H9 (cell line): ENCODE data around the gene ORC2. TPM values are rescaled to one million over a fixed set of nuclear protein-coding genes. Genes with fewer than 3 reads are reported as not detected.

ENCODE experiments used
- DNase-seq: peaks from one replicate; pipeline ENCODE4 v3.0.0-alpha.2; 2017
- H2AFZ ChIP-seq: one replicate; pipeline ENCODE4 v1.6.1; 2013; ENCODE audit warnings: mild to moderate bottlenecking, low read length, control low read depth, moderate library complexity
- H2AK5ac ChIP-seq: 2 replicates; pipeline ENCODE4 v1.6.1; 2013; ENCODE audit warnings: low read length, control low read depth, mixed read lengths; ENCODE audit not compliant: insufficient read length
- H2BK120ac ChIP-seq: one replicate; pipeline ENCODE4 v1.6.1; 2013; ENCODE audit warnings: low read depth, mild to moderate bottlenecking, low read length, control low read depth, inconsistent platforms; ENCODE audit not compliant: poor library complexity, severe bottlenecking
- H2BK12ac ChIP-seq: 2 replicates; pipeline ENCODE4 v1.6.1; 2013; ENCODE audit warnings: low read length, control low read depth, mixed read lengths, low read depth; ENCODE audit not compliant: insufficient read length
- H2BK15ac ChIP-seq: 2 replicates; pipeline ENCODE4 v1.6.1; 2013; ENCODE audit warnings: low read depth, low read length, control low read depth
- H2BK20ac ChIP-seq: one replicate; pipeline ENCODE4 v1.6.1; 2013; ENCODE audit warnings: low read depth, mild to moderate bottlenecking, low read length, control low read depth, inconsistent platforms; ENCODE audit not compliant: poor library complexity, severe bottlenecking
- H2BK5ac ChIP-seq: 2 replicates; pipeline ENCODE4 v1.6.1; 2013; ENCODE audit warnings: low read length, control low read depth, mixed read lengths; ENCODE audit not compliant: insufficient read length
- H3K14ac ChIP-seq: 2 replicates; pipeline ENCODE4 v1.6.1; 2013; ENCODE audit warnings: low read length, control low read depth; ENCODE audit not compliant: insufficient read depth
- H3K18ac ChIP-seq: 2 replicates; pipeline ENCODE4 v1.6.1; 2013; ENCODE audit warnings: low read depth, mild to moderate bottlenecking, mixed read lengths, low read length, control low read depth; ENCODE audit not compliant: insufficient read length
- H3K23ac ChIP-seq: 2 replicates; pipeline ENCODE4 v1.6.1; 2013; ENCODE audit warnings: low read length, control low read depth, mixed read lengths, low read depth; ENCODE audit not compliant: insufficient read length
- H3K23me2 ChIP-seq: 2 replicates; pipeline ENCODE4 v1.6.1; 2013; ENCODE audit warnings: low read depth, mild to moderate bottlenecking, mixed read lengths, low read length, control low read depth; ENCODE audit not compliant: insufficient read length, poor library complexity, severe bottlenecking
- H3K27ac ChIP-seq: 2 replicates; pipeline ENCODE4 v1.5.1; 2013; ENCODE audit warnings: low read length, control low read depth, mixed read lengths, low read depth; ENCODE audit not compliant: insufficient read length
- H3K27me3 ChIP-seq: 2 replicates; pipeline ENCODE4 v1.6.1; 2013; ENCODE audit warnings: low read length, control low read depth, inconsistent platforms; ENCODE audit not compliant: insufficient read depth
- H3K4ac ChIP-seq: 2 replicates; pipeline ENCODE4 v1.6.1; 2013; ENCODE audit warnings: low read depth, mild to moderate bottlenecking, control low read depth, inconsistent platforms, low read length, moderate library complexity
- H3K4me1 ChIP-seq: 2 replicates; pipeline ENCODE4 v1.6.1; 2013; ENCODE audit warnings: low read length, control low read depth, inconsistent platforms; ENCODE audit not compliant: insufficient read depth
- H3K4me2 ChIP-seq: 2 replicates; pipeline ENCODE4 v1.6.1; 2013; ENCODE audit warnings: low read length, control low read depth, mixed read lengths; ENCODE audit not compliant: insufficient read length, insufficient read depth
- H3K56ac ChIP-seq: 2 replicates; pipeline ENCODE4 v1.6.1; 2013; ENCODE audit warnings: low read depth, mild to moderate bottlenecking, mixed read lengths, low read length, control low read depth; ENCODE audit not compliant: insufficient read length
- H3K79me1 ChIP-seq: 2 replicates; pipeline ENCODE4 v1.6.1; 2013; ENCODE audit warnings: low read depth, mild to moderate bottlenecking, moderate library complexity, low read length, control low read depth, inconsistent platforms; ENCODE audit not compliant: insufficient read depth, poor library complexity, severe bottlenecking
- H3K79me2 ChIP-seq: 2 replicates; pipeline ENCODE4 v1.6.1; 2013; ENCODE audit warnings: low read length, control low read depth, inconsistent platforms; ENCODE audit not compliant: insufficient read depth
- H3K9ac ChIP-seq: 2 replicates; pipeline ENCODE4 v1.6.1; 2013; ENCODE audit warnings: low read length, control low read depth, mixed read lengths; ENCODE audit not compliant: insufficient read length; ENCODE audit errors: extremely low read depth
- H3K9me3 ChIP-seq: one replicate; pipeline ENCODE4 v1.6.1; 2013; ENCODE audit warnings: low read depth, low read length, inconsistent platforms; ENCODE audit not compliant: control insufficient read depth
- H3T11ph ChIP-seq: one replicate; pipeline ENCODE4 v1.6.1; 2013; ENCODE audit warnings: mild to moderate bottlenecking, low read length, control low read depth, inconsistent platforms
- H4K20me1 ChIP-seq: one replicate; pipeline ENCODE4 v1.6.1; 2013; ENCODE audit not compliant: control insufficient read depth, insufficient read length, insufficient read depth
- H4K5ac ChIP-seq: 2 replicates; pipeline ENCODE4 v1.6.1; 2013; ENCODE audit warnings: low read depth, mild to moderate bottlenecking, mixed read lengths, low read length, control low read depth; ENCODE audit not compliant: insufficient read length
- H4K8ac ChIP-seq: replicated peaks from 2 replicates; pipeline ENCODE4 v1.6.1; 2013; ENCODE audit warnings: low read length, control low read depth, mixed read lengths, low read depth; ENCODE audit not compliant: insufficient read length
- H4K91ac ChIP-seq: 2 replicates; pipeline ENCODE4 v1.6.1; 2013; ENCODE audit warnings: low read depth, mild to moderate bottlenecking, moderate library complexity, mixed read lengths, low read length, control low read depth; ENCODE audit not compliant: insufficient read length
- H3K27ac Mint-ChIP-seq, 3 experiments: 2 replicates in 2 of 3; 3 replicates in 1 of 3; pipeline ENCODE4 v1.8.0; 2020 to 2021; ENCODE audit warnings: mixed read lengths in 3 of 3, mild to moderate bottlenecking in 1 of 3, moderate library complexity in 1 of 3
- H3K27me3 Mint-ChIP-seq: 2 replicates; pipeline ENCODE4 v1.8.0; 2021; ENCODE audit warnings: low read depth, mild to moderate bottlenecking, moderate library complexity, mixed read lengths
- H3K36me3 Mint-ChIP-seq, 3 experiments: 2 replicates in 2 of 3; 3 replicates in 1 of 3; pipeline ENCODE4 v1.8.0; 2020 to 2021; ENCODE audit warnings: low read depth in 3 of 3, mixed read lengths in 3 of 3; ENCODE audit not compliant: insufficient read depth in 1 of 3
- H3K4me1 Mint-ChIP-seq, 2 experiments: 2 replicates each; pipeline ENCODE4 v1.8.0; 2020; ENCODE audit warnings: mixed read lengths in 2 of 2
- H3K4me3 Mint-ChIP-seq, 2 experiments: 2 replicates in 1 of 2; 3 replicates in 1 of 2; pipeline ENCODE4 v1.8.0; 2020 to 2021; ENCODE audit warnings: mild to moderate bottlenecking in 2 of 2, mixed read lengths in 2 of 2, moderate library complexity in 1 of 2
- H3K9me3 Mint-ChIP-seq, 2 experiments: 2 replicates in 1 of 2; 3 replicates in 1 of 2; pipeline ENCODE4 v1.8.0; 2020; ENCODE audit warnings: mild to moderate bottlenecking in 2 of 2, mixed read lengths in 2 of 2, moderate library complexity in 1 of 2
- CTCF ChIP-seq: fragments of 200-600 bp; sonication (generic); conservative IDR thresholded peaks from 3 replicates; pipeline ENCODE4 v1.8.0; 2021; ENCODE audit warnings: antibody characterized with exemption, mild to moderate bottlenecking
- WGBS: extraction: QIAGEN DNeasy Blood & Tissue Kit; methylation state at CpG from one replicate; pipeline ENCODE4 v1.1.7; 2013; ENCODE audit warnings: missing lambda C conversion rate, low lambda C conversion rate, mixed read lengths; ENCODE audit not compliant: insufficient read length; ENCODE audit errors: extremely low coverage; 5-methylcytosine and 5-hydroxymethylcytosine counted together
- total RNA-seq: library from RNA; stranded (reverse); gene quantifications from 2 replicates; pipeline ENCODE4 v1.2.1, GENCODE V29; 2021

Gene ORC2
- total RNA-seq, 1 experiment from 2014 or later: 65.2 TPM

GRCh38 chr2:200944467-200945394 lies 18.7 kb downstream of the ORC2 start:
- Histone ChIP-seq H3K56ac (no peak overlapping the region), H2BK20ac (no peak overlapping the region), H2BK15ac (no peak overlapping the region), H3K14ac (no peak overlapping the region), H3K23me2 (no peaks in the 10 kb centered on the region), H3K79me1 (no peaks in the 10 kb centered on the region), H4K91ac (no peak overlapping the region), H3K4me2 (no peak overlapping the region), H4K8ac (no peak overlapping the region), H2AFZ (no peak overlapping the region), H3K79me2 (no peaks in the 10 kb centered on the region), H4K5ac (no peak overlapping the region), H3K4me1 (no peaks in the 10 kb centered on the region), H3K18ac (no peak overlapping the region), H2BK5ac (no peak overlapping the region), H3K23ac (no peak overlapping the region), H3K9me3 (no peaks in the 10 kb centered on the region), H4K20me1 (no peaks in the 10 kb centered on the region), H3K27ac (no peak overlapping the region), H2BK12ac (no peak overlapping the region), H3T11ph (no peak overlapping the region), H3K9ac (no peak overlapping the region), H2AK5ac (no peak overlapping the region), H3K27me3 (no peaks in the 10 kb centered on the region), H2BK120ac (no peak overlapping the region), H3K4ac (no peak overlapping the region)
- no peaks in the 10 kb centered on the region for H3K27me3 Mint-ChIP-seq
- H3K36me3 Mint-ChIP-seq: peaks cover 20 to 71% (median 67%) of the 10 kb centered on the region in 3 experiments
- WGBS: no CpG with 5 or more reads among the region's 12 CpGs
- peak overlapping the region in 1 of 3 experiments; percentile 49; a peak in 1 of 7 replicates for H3K27ac Mint-ChIP-seq
- no peak overlapping the region for H3K4me3 Mint-ChIP-seq
- no peaks in the 10 kb centered on the region for H3K4me1 Mint-ChIP-seq
- no peak for TF ChIP-seq CTCF
- no peak for DNase-seq
- no peaks in the 10 kb centered on the region for H3K9me3 Mint-ChIP-seq
